ENCODE measurements around the gene ASPHD1.
"Not testable (repeated sequence)": the region's sequence is repeated elsewhere in the genome, so short reads cannot be mapped to it uniquely, and the experiment has no call there.

ASPHD1 gene

DNA sequence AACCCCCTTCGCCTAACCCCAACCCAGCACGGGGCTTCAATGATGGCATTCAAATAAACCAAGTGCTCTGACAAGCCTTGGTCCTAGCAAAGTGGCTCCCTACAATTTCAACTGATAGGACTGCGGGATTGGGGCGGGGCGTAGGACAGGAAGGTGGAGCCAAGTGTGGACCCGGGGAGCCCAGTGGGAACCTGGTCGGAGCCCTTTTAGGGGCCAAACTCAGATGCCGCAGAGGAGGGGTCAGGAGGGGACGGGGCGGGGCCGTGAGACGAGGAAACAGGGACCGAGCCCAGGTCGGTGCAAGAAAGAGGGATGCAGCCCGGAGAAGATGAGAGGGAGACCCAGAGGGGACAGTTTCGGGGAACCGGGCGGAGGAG lies 24.1 kb upstream of the ASPHD1 start:
- DNase-seq (ENCODE audit: insufficient read length, low spot score), result no peak
- TF ChIP-seq TAF1 (IDR thresholded peaks at IDR 0.05; ENCODE audit: low read depth, low read length) (no peak), POLR2AphosphoS5 (IDR thresholded peaks at IDR 0.05; ENCODE audit: low read depth, low read length) (no peak), POU2F2 (IDR thresholded peaks at IDR 0.05; ENCODE audit: low read depth, low read length) (no peak), POLR2A (IDR thresholded peaks at IDR 0.05; ENCODE audit: low read depth, low read length) (no peak), PAX5 (IDR thresholded peaks at IDR 0.05; ENCODE audit: insufficient read depth, low read length, severe bottlenecking) (no peak), SPI1 (IDR thresholded peaks at IDR 0.05; ENCODE audit: low read depth, low read length) (no peak)
- FAIRE-seq, result no peak

DNA sequence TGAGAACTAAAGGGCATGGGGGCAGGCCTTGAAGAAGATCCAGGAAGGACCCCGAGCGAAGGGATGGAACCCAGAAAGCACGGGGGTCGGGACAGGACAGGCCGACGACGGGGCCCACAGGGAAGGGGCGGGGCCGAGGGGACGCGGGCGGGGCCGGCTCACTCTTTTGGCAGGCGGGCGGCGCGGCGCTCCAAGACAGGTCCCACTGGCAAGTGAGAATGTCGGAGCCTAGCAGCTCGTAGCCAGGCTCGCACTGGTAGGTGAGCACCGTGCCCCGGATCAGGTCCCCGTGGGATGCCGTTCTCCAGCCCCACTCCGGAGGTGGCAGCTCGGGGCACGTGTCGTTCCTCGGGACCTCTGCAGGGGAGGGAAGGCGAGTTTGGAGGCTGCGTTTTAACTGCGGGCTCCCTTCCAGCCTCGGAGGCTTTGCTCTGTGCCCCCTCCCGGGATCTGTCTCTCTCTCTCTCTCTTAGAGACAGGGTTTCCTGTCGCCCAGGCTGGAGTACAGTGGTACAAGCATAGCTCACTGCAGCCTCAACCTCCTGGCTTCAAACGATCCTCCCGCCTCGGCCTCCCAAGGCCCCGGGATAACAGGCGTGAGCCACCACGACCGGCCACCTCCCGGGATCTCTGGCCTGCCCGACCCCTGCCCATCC lies 23.6 kb upstream of the ASPHD1 start:
- FAIRE-seq, result no peak
- TF ChIP-seq TAF1 (IDR thresholded peaks at IDR 0.05; ENCODE audit: low read depth, low read length), result no peak
- TF ChIP-seq POLR2AphosphoS5 (IDR thresholded peaks at IDR 0.05; ENCODE audit: low read depth, low read length), result no peak
- TF ChIP-seq POLR2A (IDR thresholded peaks at IDR 0.05; ENCODE audit: low read depth, low read length), result no peak
- TF ChIP-seq SPI1 (IDR thresholded peaks at IDR 0.05; ENCODE audit: low read depth, low read length), result no peak
- no peak for TF ChIP-seq PAX5 (IDR thresholded peaks at IDR 0.05; ENCODE audit: insufficient read depth, low read length, severe bottlenecking)
- no peak for TF ChIP-seq POU2F2 (IDR thresholded peaks at IDR 0.05; ENCODE audit: low read depth, low read length)
- no peak for DNase-seq (ENCODE audit: insufficient read length, low spot score)

DNA sequence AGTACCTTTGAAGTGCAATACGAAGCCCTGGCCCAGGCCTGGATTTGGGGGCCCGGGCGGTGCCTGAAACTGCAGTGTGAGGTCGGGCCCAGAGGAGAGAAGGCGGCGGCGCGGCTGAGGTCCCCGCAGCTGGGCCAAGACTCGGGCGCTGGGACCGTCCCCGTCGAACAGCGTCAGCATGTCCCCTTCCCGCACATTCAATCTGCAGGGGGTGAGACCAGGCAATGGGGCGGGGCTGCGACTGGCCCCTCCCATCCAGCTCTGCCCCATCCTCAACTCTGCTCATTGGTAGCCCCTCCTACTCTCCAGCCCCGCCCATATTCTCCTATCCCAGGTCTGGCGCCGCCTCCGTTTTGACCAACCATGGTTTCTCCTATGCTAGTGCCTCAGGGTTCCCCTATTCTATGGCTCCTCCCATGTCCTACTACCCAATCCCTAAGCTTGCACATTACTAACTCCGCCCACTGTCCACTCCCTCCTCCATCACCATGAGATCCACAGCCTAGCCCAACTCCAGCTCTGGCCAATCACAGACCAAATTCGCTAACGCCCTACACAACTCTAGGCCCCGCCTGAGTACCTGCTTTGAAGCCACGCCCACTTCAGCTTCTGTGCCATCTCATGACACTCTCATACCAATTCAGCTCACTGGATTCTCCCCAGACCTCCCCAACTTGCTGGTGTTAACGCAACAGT lies 22.9 kb upstream of the ASPHD1 start:
- TF ChIP-seq SPI1 (IDR thresholded peaks at IDR 0.05; ENCODE audit: low read depth, low read length) (no peak), POLR2A (IDR thresholded peaks at IDR 0.05; ENCODE audit: low read depth, low read length) (no peak), POLR2AphosphoS5 (IDR thresholded peaks at IDR 0.05; ENCODE audit: low read depth, low read length) (no peak), PAX5 (IDR thresholded peaks at IDR 0.05; ENCODE audit: insufficient read depth, low read length, severe bottlenecking) (no peak), TAF1 (IDR thresholded peaks at IDR 0.05; ENCODE audit: low read depth, low read length) (no peak), POU2F2 (IDR thresholded peaks at IDR 0.05; ENCODE audit: low read depth, low read length) (no peak)
- DNase-seq (ENCODE audit: insufficient read length, low spot score) (no peak), FAIRE-seq (no peak)

DNA sequence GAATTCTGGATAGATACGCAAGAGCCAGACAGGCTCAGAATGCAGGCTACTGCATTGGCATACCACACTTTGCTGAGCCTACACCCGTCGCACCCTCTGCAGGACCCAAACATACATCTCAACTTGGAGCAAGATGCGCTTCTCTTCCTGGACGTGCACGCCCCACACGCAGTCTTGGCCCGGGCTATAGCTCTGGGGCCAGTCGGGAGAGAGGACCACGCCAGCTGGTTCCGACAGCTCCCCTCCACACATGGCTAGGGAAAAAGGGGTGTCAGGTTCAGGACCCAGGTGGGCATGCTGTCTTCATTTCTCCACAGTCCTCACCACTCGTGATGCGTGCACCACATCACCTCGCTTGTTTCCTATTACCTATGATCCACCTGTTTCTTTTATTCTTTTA lies 22.1 kb upstream of the ASPHD1 start:
- FAIRE-seq, result no peak
- no peak for TF ChIP-seq POU2F2 (IDR thresholded peaks at IDR 0.05; ENCODE audit: low read depth, low read length)
- no peak for TF ChIP-seq POLR2A (IDR thresholded peaks at IDR 0.05; ENCODE audit: low read depth, low read length)
- TF ChIP-seq POLR2AphosphoS5 (IDR thresholded peaks at IDR 0.05; ENCODE audit: low read depth, low read length), result no peak
- TF ChIP-seq TAF1 (IDR thresholded peaks at IDR 0.05; ENCODE audit: low read depth, low read length), result no peak
- TF ChIP-seq SPI1 (IDR thresholded peaks at IDR 0.05; ENCODE audit: low read depth, low read length), result no peak
- TF ChIP-seq PAX5 (IDR thresholded peaks at IDR 0.05; ENCODE audit: insufficient read depth, low read length, severe bottlenecking), result no peak
- DNase-seq (ENCODE audit: insufficient read length, low spot score), result no peak

DNA sequence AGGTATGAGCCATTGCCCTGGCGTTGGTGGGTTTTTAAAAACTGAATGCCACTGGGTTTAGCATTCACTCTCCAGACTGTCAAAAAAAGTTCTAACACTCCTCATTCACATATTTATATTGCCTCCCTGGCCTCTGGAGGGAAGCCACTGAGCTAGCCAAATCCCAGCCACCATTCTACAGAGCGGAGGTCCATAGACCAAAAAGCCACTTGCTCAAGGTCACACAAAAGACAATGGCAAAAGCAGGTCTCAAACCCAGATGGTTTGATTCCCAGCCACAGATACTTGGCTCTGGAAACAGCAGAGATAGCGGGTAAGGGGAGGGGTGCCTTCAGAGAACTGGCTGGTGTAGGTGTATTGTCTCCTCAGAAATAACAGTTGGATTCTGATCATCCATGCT lies 19.2 kb upstream of the ASPHD1 start:
- no peak for DNase-seq (ENCODE audit: insufficient read length, low spot score)
- FAIRE-seq, result no peak
- TF ChIP-seq POLR2A (IDR thresholded peaks at IDR 0.05; ENCODE audit: low read depth, low read length) (no peak), PAX5 (IDR thresholded peaks at IDR 0.05; ENCODE audit: insufficient read depth, low read length, severe bottlenecking) (no peak), TAF1 (IDR thresholded peaks at IDR 0.05; ENCODE audit: low read depth, low read length) (no peak), POLR2AphosphoS5 (IDR thresholded peaks at IDR 0.05; ENCODE audit: low read depth, low read length) (no peak), SPI1 (IDR thresholded peaks at IDR 0.05; ENCODE audit: low read depth, low read length) (no peak), POU2F2 (IDR thresholded peaks at IDR 0.05; ENCODE audit: low read depth, low read length) (no peak)

DNA sequence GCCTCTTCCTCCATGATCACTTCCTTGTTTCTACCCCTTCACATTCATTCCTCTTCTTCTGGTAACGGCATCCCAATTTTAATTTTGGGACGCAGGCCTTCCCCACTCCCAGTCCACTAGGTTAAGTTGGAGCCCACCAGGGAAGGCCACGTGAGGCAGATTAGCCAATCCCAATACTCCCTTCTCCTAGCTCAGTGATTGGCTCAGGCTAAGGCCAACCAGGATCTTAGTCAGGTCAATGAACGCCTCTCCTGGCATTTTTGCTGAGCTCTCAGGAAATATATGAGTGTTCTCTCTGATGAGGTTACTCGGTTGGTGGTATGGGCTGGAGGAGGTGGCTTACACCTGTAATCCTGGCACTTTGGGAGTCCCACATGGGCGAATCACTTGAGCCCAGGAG lies 16.3 kb upstream of the ASPHD1 start:
- no peak for FAIRE-seq
- no peak for TF ChIP-seq PAX5 (IDR thresholded peaks at IDR 0.05; ENCODE audit: insufficient read depth, low read length, severe bottlenecking)
- no peak for TF ChIP-seq POLR2A (IDR thresholded peaks at IDR 0.05; ENCODE audit: low read depth, low read length)
- no peak for TF ChIP-seq POLR2AphosphoS5 (IDR thresholded peaks at IDR 0.05; ENCODE audit: low read depth, low read length)
- TF ChIP-seq SPI1 (IDR thresholded peaks at IDR 0.05; ENCODE audit: low read depth, low read length), result no peak
- TF ChIP-seq TAF1 (IDR thresholded peaks at IDR 0.05; ENCODE audit: low read depth, low read length), result no peak
- TF ChIP-seq POU2F2 (IDR thresholded peaks at IDR 0.05; ENCODE audit: low read depth, low read length), result no peak
- no peak for DNase-seq (ENCODE audit: insufficient read length, low spot score)

DNA sequence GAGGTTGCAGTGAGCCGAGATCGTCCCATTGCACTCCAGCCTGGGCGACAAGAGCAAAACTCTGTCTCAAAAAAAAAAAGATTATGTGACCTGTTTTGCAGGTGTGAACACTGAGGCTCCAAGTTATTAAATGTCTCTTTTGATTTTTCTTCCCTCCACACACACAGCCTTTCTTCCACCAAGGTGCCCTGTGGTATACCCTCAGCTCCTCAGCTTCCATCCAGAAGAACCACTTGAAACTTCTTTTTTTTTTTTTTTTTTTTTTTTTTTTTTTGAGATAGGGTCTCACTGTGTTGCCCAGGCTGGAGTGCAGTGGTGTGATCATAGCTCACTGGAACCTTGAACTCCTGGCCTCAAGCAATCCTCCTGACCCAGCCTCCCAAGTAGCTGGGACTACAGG lies 10.9 kb upstream of the ASPHD1 start:
- not testable (repeated sequence) for DNase-seq (ENCODE audit: insufficient read length, low spot score); FAIRE-seq

DNA sequence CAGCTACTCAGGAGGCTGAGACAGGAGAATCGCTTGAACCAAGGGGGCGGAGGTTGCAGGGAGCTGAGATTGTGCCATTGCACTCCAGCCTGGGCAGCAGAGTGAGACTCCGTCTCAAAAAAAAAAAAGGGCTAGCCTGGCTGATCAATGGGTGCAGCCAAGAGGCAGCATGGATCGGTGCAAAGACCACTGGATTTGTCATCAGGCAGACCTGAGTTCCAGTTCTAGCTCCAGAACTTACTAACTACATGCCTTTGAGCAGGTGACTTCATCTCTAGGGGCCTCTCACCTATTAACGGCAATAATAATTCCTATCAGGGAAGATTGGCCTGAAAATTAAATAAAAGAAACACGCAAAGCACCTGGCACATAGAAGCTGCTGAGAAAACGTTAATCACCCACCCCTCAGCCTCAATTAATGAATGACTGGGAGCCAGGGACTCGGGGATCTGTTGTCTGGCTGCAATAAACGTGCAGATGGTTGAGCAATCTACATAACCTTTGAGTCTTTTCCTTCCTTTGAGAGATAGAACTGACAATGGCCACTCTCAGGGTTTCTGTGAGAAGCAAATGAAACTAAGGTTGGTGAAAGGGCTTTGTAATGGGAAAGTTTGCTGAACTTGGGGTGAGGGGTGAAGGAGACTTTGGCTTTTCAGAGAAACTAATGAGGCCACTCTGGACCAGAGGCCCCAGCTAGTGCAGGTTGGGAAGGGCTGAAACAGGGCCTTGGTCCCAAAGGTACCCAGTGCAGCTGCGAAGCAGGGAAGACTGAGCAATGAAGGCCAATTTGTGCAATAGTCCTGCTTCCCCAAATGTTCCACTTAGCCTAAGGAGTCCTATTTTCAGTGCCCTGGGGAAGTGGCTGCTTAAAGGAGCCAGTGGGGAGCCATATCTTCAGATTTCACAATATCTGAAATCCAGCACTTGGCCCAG lies 8.5 kb upstream of the ASPHD1 start:
- no peak for FAIRE-seq
- DNase-seq (ENCODE audit: insufficient read length, low spot score), result no peak
- TF ChIP-seq TAF1 (IDR thresholded peaks at IDR 0.05; ENCODE audit: low read depth, low read length) (no peak), PAX5 (IDR thresholded peaks at IDR 0.05; ENCODE audit: insufficient read depth, low read length, severe bottlenecking) (no peak)

DNA sequence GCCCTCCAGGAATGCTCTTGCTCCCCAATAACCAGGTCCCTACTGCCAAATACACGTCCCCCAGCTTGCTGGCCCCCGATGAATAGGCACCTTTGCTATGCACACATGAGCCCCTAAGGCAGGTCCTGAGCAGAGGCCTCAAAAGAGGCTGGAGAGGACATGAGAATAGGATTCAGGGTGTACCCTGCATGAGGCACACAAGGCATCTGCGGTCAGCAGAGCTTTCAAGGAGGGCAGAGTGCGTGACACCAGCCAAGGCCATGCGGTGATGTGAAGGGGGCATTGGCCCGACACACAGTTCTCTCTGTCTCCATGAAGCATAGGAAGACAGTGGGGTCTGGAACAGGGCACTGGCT lies 7.9 kb upstream of the ASPHD1 start:
- no peak for TF ChIP-seq PAX5 (IDR thresholded peaks at IDR 0.05; ENCODE audit: insufficient read depth, low read length, severe bottlenecking)
- no peak for TF ChIP-seq POU2F2 (IDR thresholded peaks at IDR 0.05; ENCODE audit: low read depth, low read length)
- no peak for TF ChIP-seq POLR2AphosphoS5 (IDR thresholded peaks at IDR 0.05; ENCODE audit: low read depth, low read length)
- TF ChIP-seq TAF1 (IDR thresholded peaks at IDR 0.05; ENCODE audit: low read depth, low read length), result no peak
- TF ChIP-seq SPI1 (IDR thresholded peaks at IDR 0.05; ENCODE audit: low read depth, low read length), result no peak
- TF ChIP-seq POLR2A (IDR thresholded peaks at IDR 0.05; ENCODE audit: low read depth, low read length), result no peak
- DNase-seq (ENCODE audit: insufficient read length, low spot score) (no peak), FAIRE-seq (no peak)
